ENCODE measurements around the gene TERC.

Gene TERC

GRCh38 chr3:169764882-169765612, at the start of gene TERC:
Gene TERC (minus strand): TSS chr3:169765060.
- DNase-seq, result peak; percentile 96

GRCh38 chr3:169813757-169814517, 49.1 kb upstream of the TERC start:
- peak; percentile 78 for DNase-seq

GRCh38 chr3:169813278-169813677, 48.4 kb upstream of the TERC start:
- DNase-seq, result no peak

- peak; percentile 86 for DNase-seq
These were observed 47.7 kb upstream of the TERC start, which contains the start of the genes LRRC34 and LRRIQ4 for GRCh38 chr3:169812332-169813235. Gene LRRC34 (minus strand): TSS chr3:169812904. CDS start chr3:169812548, 356 bp downstream. Gene LRRIQ4 (plus strand): TSS chr3:169812870. CDS start chr3:169821922, 9,052 bp downstream.

- no peak for DNase-seq
These were observed 46.9 kb upstream of the TERC start for GRCh38 chr3:169811631-169812331.

- no peak for DNase-seq
These were observed 44.5 kb upstream of the TERC start for GRCh38 chr3:169809230-169809795.

- DNase-seq, result no peak
These were observed 39.8 kb upstream of the TERC start for GRCh38 chr3:169804681-169805080.

- no peak for DNase-seq
These were observed 27.5 kb upstream of the TERC start for GRCh38 chr3:169792359-169792758.

- DNase-seq, result no peak
These were observed 26.0 kb upstream of the TERC start for GRCh38 chr3:169790687-169791429.

- DNase-seq, result no peak
These were observed 25.4 kb upstream of the TERC start for GRCh38 chr3:169790219-169790618.

- DNase-seq, result no peak
These were observed 22.9 kb upstream of the TERC start for GRCh38 chr3:169787791-169788190.

- DNase-seq, result no peak
These were observed 22.3 kb upstream of the TERC start for GRCh38 chr3:169787120-169787519.

- no peak for DNase-seq
These were observed 16.5 kb upstream of the TERC start for GRCh38 chr3:169781209-169781855.

GRCh38 chr3:169780742-169781141, 15.9 kb upstream of the TERC start:
- DNase-seq, result peak; percentile 29

GRCh38 chr3:169777822-169778221, 13.0 kb upstream of the TERC start:
- no peak for DNase-seq

GRCh38 chr3:169774186-169774585, 9.3 kb upstream of the TERC start:
- no peak for DNase-seq

- peak; percentile 94 for DNase-seq
These were observed 8.3 kb upstream of the TERC start, which contains the start of gene MYNN for GRCh38 chr3:169772897-169773816. Gene MYNN (plus strand): TSS chr3:169773396. CDS start chr3:169774296, 900 bp downstream.

- peak; percentile 66 for DNase-seq
These were observed 7.5 kb upstream of the TERC start for GRCh38 chr3:169772305-169772896.

Measured in activated CD4-positive, alpha-beta T cell treated with anti-CD3 and anti-CD28 coated beads, Interleukin-2, amount 50 U/mL, for 16 hours (primary cell).